HG03097 (cell line): ENCODE results near the gene RNASE13.
"Not testable (repeated sequence)": the region's sequence is repeated elsewhere in the genome, so short reads cannot be mapped to it uniquely, and the experiment has no call there.

Experiments used
- ATAC-seq: cut with Tn5 transposase; IDR thresholded peaks from one replicate; pipeline ENCODE4 v1.9.1; 2021; ENCODE audit not compliant: unreplicated experiment, low FRiP score

The RNASE13 gene

DNA sequence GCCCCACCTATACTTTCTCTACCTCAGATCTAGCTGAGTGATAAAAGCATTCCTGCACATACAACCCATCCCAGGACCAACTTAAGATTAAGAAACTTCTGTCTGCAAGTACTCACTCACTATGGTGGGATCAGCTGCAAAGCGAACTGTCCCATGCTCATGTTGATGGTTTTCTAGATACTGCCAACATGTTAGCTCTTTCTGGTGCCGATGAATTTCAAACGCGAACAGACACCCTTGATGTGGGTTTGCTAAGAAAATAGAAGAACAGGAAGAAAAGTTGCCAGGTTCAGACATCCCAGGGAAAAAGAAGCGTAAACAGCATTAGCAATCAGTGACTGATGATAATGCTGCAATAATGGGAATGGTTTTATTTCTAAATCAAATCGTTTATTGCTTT is 37.0 kb downstream of the RNASE13 start:
- no peak for ATAC-seq

DNA sequence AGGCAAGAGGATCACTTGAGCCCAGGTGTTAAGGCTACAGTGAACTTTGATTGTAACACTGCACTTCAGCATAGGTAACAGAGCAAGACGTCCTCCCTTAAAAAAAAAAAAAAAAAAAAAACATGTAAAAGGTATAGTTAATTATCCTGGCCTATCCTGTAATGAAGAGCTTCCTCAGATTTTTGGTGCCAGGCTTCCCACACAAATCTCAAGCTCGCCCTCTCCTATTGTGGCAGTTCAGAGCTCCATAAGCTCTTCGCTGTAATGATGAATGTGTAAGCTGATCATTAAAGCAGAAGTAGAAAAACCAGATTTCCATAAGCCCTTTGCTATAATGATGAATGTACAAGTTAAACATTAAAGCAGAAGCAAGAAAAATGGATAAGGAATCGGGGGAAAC is 37.5 kb downstream of the RNASE13 start:
- ATAC-seq, result no peak

DNA sequence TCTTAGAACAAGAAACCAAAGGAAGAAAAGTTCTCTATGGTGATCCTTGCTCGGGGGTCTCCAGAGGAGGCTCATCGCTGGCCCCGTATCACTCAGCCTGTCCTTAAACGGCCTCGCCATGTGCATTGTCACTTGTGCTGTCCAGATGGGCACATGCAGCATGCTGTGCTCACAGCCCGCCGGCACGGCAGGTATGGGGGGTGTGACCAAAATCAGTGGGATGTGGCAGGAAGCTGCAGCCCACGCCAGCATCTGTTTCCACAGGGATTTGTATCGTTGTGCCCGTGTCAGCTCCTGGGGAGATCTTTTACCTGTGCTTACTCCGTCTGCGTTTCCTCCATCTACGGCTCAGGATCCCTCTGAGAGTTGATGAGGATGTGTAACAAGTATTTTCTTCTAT is 38.1 kb downstream of the RNASE13 start:
- no peak for ATAC-seq

DNA sequence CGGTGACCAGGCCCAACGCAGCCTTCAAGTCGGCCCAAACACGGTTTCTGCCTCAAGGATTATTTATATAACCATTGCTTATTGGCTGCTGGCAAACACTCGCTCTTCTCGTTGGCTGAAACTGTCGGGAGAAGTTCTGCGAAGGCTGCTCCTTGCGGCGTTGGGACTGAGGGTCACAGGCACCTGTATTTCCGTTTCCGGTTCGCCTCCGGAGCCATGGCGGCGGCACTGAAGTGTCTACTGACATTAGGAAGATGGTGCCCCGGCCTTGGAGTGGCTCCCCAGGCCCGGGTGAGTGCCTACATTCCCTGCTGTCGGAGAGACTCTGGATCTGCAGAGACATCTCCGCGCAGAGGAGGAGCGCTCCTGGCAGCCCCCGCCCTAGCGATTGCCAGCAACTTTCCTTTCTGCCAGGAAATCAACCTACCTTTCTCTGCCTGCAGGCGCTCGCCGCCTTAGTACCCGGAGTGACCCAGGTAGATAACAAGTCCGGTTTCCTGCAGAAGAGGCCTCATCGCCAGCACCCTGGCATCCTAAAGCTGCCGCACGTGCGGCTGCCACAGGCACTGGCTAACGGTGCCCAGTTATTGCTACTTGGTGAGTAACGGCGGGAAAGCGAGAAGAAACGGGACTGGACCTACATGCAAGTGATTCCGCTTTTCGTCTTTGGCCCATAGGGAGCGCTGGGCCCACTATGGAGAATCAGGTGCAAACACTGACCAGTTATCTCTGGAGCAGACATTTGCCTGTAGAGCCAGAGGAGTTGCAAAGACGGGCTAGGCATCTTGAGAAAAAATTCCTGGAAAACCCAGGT is 44.6 kb downstream of the RNASE13 start, which contains the start of gene METTL17:
Gene METTL17 (plus strand): TSS at position 194 of the 814 bp plus-strand sequence. CDS start 23 bp downstream, at position 217.
- ATAC-seq, result peak; percentile 93

DNA sequence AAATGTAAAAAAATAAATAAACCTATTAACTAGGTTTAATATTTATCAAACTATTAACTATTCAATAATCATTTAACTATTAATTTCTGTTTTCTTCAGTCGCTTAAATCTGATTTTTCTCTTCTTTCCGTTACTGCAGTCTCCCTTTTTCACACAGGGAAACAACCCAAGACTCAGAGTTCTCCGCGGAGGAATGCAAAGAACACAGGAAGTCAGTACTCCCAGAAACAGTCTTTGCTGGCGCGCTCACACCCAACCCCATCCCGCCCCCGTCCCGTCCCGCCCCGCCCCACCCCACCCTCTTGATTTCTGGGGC is 45.2 kb downstream of the RNASE13 start:
- ATAC-seq, result no peak

DNA sequence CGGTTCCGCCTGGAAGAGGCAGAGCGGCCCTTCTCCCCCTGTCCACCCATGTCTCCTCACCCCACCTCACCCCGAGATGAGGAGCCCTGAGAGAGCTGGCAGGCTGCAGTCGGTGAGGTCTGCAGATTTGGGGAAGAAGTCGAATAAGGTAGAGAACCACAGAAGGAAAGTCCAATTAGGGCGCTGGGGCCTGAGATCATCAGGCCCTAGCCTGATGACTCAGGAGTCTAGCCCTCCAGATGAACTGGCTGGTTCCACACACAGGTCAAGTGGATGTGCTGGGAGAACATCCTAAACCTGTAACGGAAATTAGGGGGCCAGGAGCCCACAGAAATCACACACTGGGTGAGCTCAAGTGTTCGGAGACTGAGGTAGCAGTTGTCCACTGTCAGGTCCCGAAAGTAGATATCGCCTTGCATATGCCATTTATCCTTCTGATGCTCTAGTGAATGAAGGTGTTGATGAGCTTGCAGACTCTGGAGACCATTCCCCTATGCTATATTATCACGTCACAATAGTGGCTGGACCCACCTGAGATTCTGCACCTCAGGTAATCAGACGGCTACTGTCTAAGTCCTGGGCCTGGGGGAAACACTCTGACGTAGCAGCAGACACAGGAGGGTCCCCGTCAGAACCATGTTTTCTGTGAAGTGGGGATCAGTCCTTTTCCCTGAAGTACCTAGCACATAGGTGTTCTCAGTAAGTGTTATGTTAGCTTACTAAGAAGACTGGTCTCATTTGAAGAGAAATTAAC is 45.7 kb downstream of the RNASE13 start:
- ATAC-seq, result no peak

DNA sequence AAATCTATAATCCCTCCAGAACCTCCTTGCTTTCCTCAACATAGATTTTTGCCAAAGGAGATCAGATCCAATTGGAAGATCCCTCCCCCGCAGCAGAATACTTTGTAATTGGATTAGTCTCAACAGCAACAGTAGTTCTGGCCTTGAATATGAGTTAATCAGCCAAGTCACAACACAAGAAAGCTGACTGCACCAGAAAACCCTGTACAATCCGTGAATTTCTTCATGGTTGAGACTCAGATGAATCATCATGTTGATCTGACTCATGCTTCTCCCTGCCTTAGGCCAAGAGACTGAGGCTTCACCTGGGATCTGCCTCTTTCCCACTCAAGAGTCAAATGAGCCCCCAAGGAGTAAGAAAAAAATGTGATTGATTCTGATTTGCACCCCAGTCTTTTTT is 47.8 kb downstream of the RNASE13 start:
- ATAC-seq, result no peak

DNA sequence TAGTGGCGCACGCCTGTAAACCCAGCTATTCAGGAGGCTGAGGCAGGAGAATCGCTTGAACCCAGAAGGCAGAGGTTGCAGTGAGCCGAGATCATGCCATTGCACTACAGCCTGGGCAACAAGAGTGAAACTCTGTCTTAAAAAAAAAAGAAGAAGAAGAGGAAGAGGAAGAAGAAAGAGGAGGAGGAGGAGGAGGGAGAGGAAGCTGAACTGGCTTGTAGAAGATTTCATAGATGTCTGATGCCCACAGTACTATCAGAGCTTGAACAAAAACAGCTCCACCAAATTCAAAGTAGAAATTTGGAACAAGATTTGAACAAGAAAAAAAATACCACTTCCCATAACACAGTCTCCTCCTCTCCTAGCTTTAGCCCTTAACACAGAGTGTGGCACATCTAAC is 49.0 kb downstream of the RNASE13 start:
- not testable (repeated sequence) for ATAC-seq
